ENCODE data around the gene MYO7B.

- TF ChIP-seq CTCF (IDR thresholded peaks at IDR 0.05; ENCODE audit: low read depth, low read length), result no peak
- no peak for TF ChIP-seq EZH2phosphoT487 (IDR thresholded peaks at IDR 0.05; ENCODE audit: low read depth)
These were observed 41.1 kb downstream of the MYO7B start for GRCh38 chr2:127576433-127577207.

Measured in OCI-LY3 (cell line).